IMR-90 (cell line): ENCODE results near the gene TIE1. TPM values are rescaled to one million over a fixed set of nuclear protein-coding genes. Genes with fewer than 3 reads are reported as not detected.

Source experiments
- ATAC-seq: fragments of 200-7000 bp; cut with Tn5 transposase; 2 replicates; pipeline ENCODE4 v1.9.1; 2020; ENCODE audit warnings: low read depth, mild to moderate bottlenecking, moderate library complexity
- BruUV-seq: library from RNA; stranded (reverse); fragments of 400-500 nt; replicated peaks from 2 replicates; lab custom pipeline; 2021; lab: Mats Ljungman, UMichigan
- CTCF ChIA-PET: fragments of 300-600 bp; formaldehyde crosslinking; extraction: SDS; loops from one replicate; lab custom pipeline; 2021; ENCODE audit warnings: antibody characterized with exemption; lab: Yijun Ruan, JAX
- POLR2A ChIA-PET: fragments of 300-600 bp; sonication (Branson Sonifier 250); formaldehyde crosslinking; loops from one replicate; lab custom pipeline; 2022; ENCODE audit warnings: antibody characterized with exemption; ENCODE audit not compliant: unreplicated experiment; lab: Charles Lee
- DNase-seq: peaks from one replicate; pipeline ENCODE4 v3.0.0; 2013
- H2AFZ ChIP-seq: replicated peaks from 2 replicates; pipeline ENCODE3; 2013; ENCODE audit warnings: low read length, mild to moderate bottlenecking; ENCODE audit not compliant: poor library complexity
- H2AK5ac ChIP-seq: 2 replicates; pipeline ENCODE4 v1.6.1; 2013; ENCODE audit warnings: low read depth, low read length, inconsistent platforms
- H2AK9ac ChIP-seq: replicated peaks from 2 replicates; pipeline ENCODE3; 2013; ENCODE audit warnings: mild to moderate bottlenecking, low read depth, low read length, moderate library complexity; ENCODE audit not compliant: poor library complexity
- H2BK120ac ChIP-seq: 2 replicates; pipeline ENCODE4 v1.6.1; 2013; ENCODE audit warnings: low read depth, low read length, inconsistent platforms
- H2BK15ac ChIP-seq: 3 replicates; pipeline ENCODE4 v1.6.1; 2013; ENCODE audit warnings: low read depth, low read length, inconsistent platforms
- H2BK20ac ChIP-seq: 2 replicates; pipeline ENCODE4 v1.6.1; 2013; ENCODE audit warnings: low read depth, mild to moderate bottlenecking, inconsistent platforms, low read length, moderate library complexity
- H2BK5ac ChIP-seq: 2 replicates; pipeline ENCODE4 v1.6.1; 2013; ENCODE audit warnings: mild to moderate bottlenecking, low read depth, low read length, inconsistent platforms; ENCODE audit not compliant: poor library complexity, severe bottlenecking
- H3K14ac ChIP-seq: replicated peaks from 2 replicates; pipeline ENCODE4 v1.6.1; 2013; ENCODE audit warnings: low read depth, low read length, inconsistent platforms
- H3K18ac ChIP-seq: 2 replicates; pipeline ENCODE4 v1.6.1; 2013; ENCODE audit warnings: low read depth, low read length, control low read depth
- H3K23ac ChIP-seq: 2 replicates; pipeline ENCODE4 v1.6.1; 2013; ENCODE audit warnings: low read depth, low read length, inconsistent platforms
- H3K27ac ChIP-seq: 2 replicates; pipeline ENCODE4 v1.5.1; 2013; ENCODE audit warnings: mild to moderate bottlenecking, control low read depth, low read length; ENCODE audit not compliant: insufficient read depth
- H3K27me3 ChIP-seq: 2 replicates; pipeline ENCODE4 v1.6.1; 2013; ENCODE audit warnings: low read length; ENCODE audit not compliant: control insufficient read depth, insufficient read depth
- H3K36me3 ChIP-seq: 2 replicates; pipeline ENCODE4 v1.6.1; 2013; ENCODE audit warnings: low read length, mixed read lengths; ENCODE audit not compliant: control insufficient read depth, insufficient read depth
- H3K4ac ChIP-seq: 2 replicates; pipeline ENCODE4 v1.6.1; 2013; ENCODE audit warnings: low read depth, low read length, inconsistent platforms
- H3K4me1 ChIP-seq: 2 replicates; pipeline ENCODE4 v1.6.1; 2013; ENCODE audit warnings: low read length, mixed read lengths; ENCODE audit not compliant: control insufficient read depth, insufficient read depth
- H3K4me2 ChIP-seq: 2 replicates; pipeline ENCODE4 v1.6.1; 2013; ENCODE audit warnings: low read depth, mild to moderate bottlenecking, control low read depth, low read length, moderate library complexity
- H3K4me3 ChIP-seq: 2 replicates; pipeline ENCODE4 v1.5.1; 2013; ENCODE audit warnings: low read depth, mild to moderate bottlenecking, control low read depth, low read length, moderate library complexity; ENCODE audit not compliant: insufficient read depth
- H3K56ac ChIP-seq: 2 replicates; pipeline ENCODE4 v1.6.1; 2013; ENCODE audit warnings: low read length, inconsistent platforms; ENCODE audit not compliant: insufficient read depth; ENCODE audit errors: extremely low read depth
- H3K79me1 ChIP-seq, 2 experiments: 2 replicates each; pipeline ENCODE4 v1.6.1; 2013; ENCODE audit warnings: low read length in 2 of 2, inconsistent platforms in 1 of 2, low read depth in 1 of 2
- H3K9ac ChIP-seq: 2 replicates; pipeline ENCODE4 v1.6.1; 2013; ENCODE audit warnings: low read depth, low read length, control low read depth
- H3K9me1 ChIP-seq: 2 replicates; pipeline ENCODE4 v1.6.1; 2013; ENCODE audit warnings: low read length, inconsistent platforms; ENCODE audit not compliant: insufficient read depth
- H3K9me3 ChIP-seq: 2 replicates; pipeline ENCODE4 v1.6.1; 2013; ENCODE audit warnings: low read length; ENCODE audit not compliant: control insufficient read depth, insufficient read depth
- H4K20me1 ChIP-seq: 2 replicates; pipeline ENCODE4 v1.6.1; 2013; ENCODE audit warnings: low read length, inconsistent platforms; ENCODE audit not compliant: insufficient read depth
- H4K5ac ChIP-seq: 2 replicates; pipeline ENCODE4 v1.6.1; 2013; ENCODE audit warnings: mild to moderate bottlenecking, low read depth, low read length, control low read depth
- H4K8ac ChIP-seq, 2 experiments: 2 replicates each; pipeline ENCODE4 v1.6.1; 2013; ENCODE audit warnings: low read depth in 2 of 2, low read length in 2 of 2, control low read depth in 1 of 2, inconsistent platforms in 1 of 2
- H4K91ac ChIP-seq: 2 replicates; pipeline ENCODE4 v1.6.1; 2013; ENCODE audit warnings: low read depth, low read length, inconsistent platforms; ENCODE audit not compliant: insufficient read depth
- CEBPB ChIP-seq: IDR thresholded peaks from 2 replicates; pipeline ENCODE4 v1.6.1; 2012; ENCODE audit warnings: low read depth, low read length, improper control_type of control experiment
- MAFK ChIP-seq: IDR thresholded peaks from 2 replicates; pipeline ENCODE4 v1.6.1; 2012; ENCODE audit warnings: low read depth, low read length, improper control_type of control experiment
- RCOR1 ChIP-seq: IDR thresholded peaks from 2 replicates; pipeline ENCODE4 v1.6.1; 2012; ENCODE audit warnings: mild to moderate bottlenecking, low read length, improper control_type of control experiment; ENCODE audit not compliant: insufficient replicate concordance
- RFX5 ChIP-seq: IDR thresholded peaks from 2 replicates; pipeline ENCODE4 v1.8.0; 2012; ENCODE audit warnings: low read depth, mild to moderate bottlenecking, low read length, moderate library complexity
- WGBS, 2 experiments: methylation state at CpG; one replicate each; pipeline versions ENCODE4 v1.1.5 to v1.1.7; 2013; ENCODE audit warnings: missing lambda C conversion rate in 2 of 2; ENCODE audit not compliant: insufficient read length in 1 of 2; ENCODE audit errors: extremely low coverage in 2 of 2; 5-methylcytosine and 5-hydroxymethylcytosine counted together
- dilution Hi-C: fragments of 300-500 bp; cut with HindIII; formaldehyde crosslinking; loops from one replicate; pipeline ENCODE4 v1.14.3; 2018; ENCODE audit warnings: low sequenced_read_pairs; ENCODE audit not compliant: unreplicated experiment
- in situ Hi-C: fragments of 300-500 bp; cut with MboI; formaldehyde crosslinking; loops from 3 replicates; pipeline ENCODE4 v1.14.3; 2019; ENCODE audit warnings: low sequenced_read_pairs, inconsistent platforms, mixed read lengths
- intact Hi-C: fragments of 100-400 bp; cut with micrococcal nuclease; formaldehyde crosslinking; loops from 2 replicates; pipeline ENCODE4 v1.10.0; 2022
- polyA plus RNA-seq, 3 experiments: library from polyadenylated mRNA; depleted of rRNA; stranded (reverse); fragments of >200 nt; gene quantifications; 2 replicates each; pipeline ENCODE4 v1.2.3, GENCODE V29; 2012; ENCODE audit warnings: low replicate concordance in 1 of 3
- total RNA-seq: library from RNA; depleted of rRNA; stranded (reverse); fragments of >200 nt; gene quantifications from 2 replicates; pipeline ENCODE4 v1.2.3, GENCODE V29; 2012

TIE1 gene
- total and polyA plus RNA-seq, 2 of the 4 experiments (the other 2 are of a cell fraction) = 2.3 to 7.5 TPM

GRCh38 chr1:43363935-43364525 is 63.2 kb downstream of the TIE1 start:
- Histone ChIP-seq H2AK5ac (no peak overlapping the region), H3K4me3 (no peak overlapping the region), H3K4me1 (peaks cover 15% of the 10 kb centered on the region), H3K23ac (no peak overlapping the region), H3K4me2 (no peak overlapping the region), H2BK20ac (no peak overlapping the region), H3K9me3 (no peaks in the 10 kb centered on the region), H3K9ac (no peak overlapping the region), H3K9me1 (peaks cover 19% of the 10 kb centered on the region; the same call in 1 of the 2 replicates), H4K8ac (no peak overlapping the region), H4K20me1 (peaks cover 33% of the 10 kb centered on the region), H3K18ac (no peak overlapping the region), H2AFZ (no peak overlapping the region), H3K14ac (no peak overlapping the region), H3K56ac (no peak overlapping the region), H3K4ac (no peak overlapping the region), H3K79me1 (peaks cover 23 to 75% of the 10 kb centered on the region in 2 experiments), H3K36me3 (peaks cover 47% of the 10 kb centered on the region), H2BK120ac (no peak overlapping the region), H2BK5ac (no peak overlapping the region), H3K27ac (no peak overlapping the region), H3K27me3 (no peaks in the 10 kb centered on the region), H2AK9ac (no peak overlapping the region), H4K91ac (no peak overlapping the region), H4K5ac (no peak overlapping the region), H2BK15ac (no peak overlapping the region)
- dilution Hi-C loops = no loop called here
- BruUV-seq = TSS peak; percentile 88
- CTCF ChIA-PET = no interaction called here
- DNase-seq (no peak), ATAC-seq (no peak)
- intact Hi-C loops = no loop called here
- 67% methylated on average over 3 of the region's 5 CpGs; no CpG with 5 or more reads in 1 of the 2 experiments for WGBS, 2 experiments
- POLR2A ChIA-PET = no interaction called here
- no peak for TF ChIP-seq MAFK
- no peak for TF ChIP-seq RCOR1
- TF ChIP-seq CEBPB = no peak
- no peak for TF ChIP-seq RFX5
- in situ Hi-C loops = no loop called here
